Activated CD4-positive, alpha-beta T cell treated with anti-CD3 and anti-CD28 coated beads, Interleukin-2, amount 50 U/mL, for 1 hour (primary cell): Measurements from ENCODE around the gene LSM14B.

Experiments
- DNase-seq: peaks from one replicate; pipeline ENCODE4 v3.0.0-alpha.2; 2020

Gene LSM14B

GRCh38 chr20:62148908-62149314, 26.6 kb downstream of the LSM14B start:
- no peak for DNase-seq

GRCh38 chr20:62149532-62150309, 27.4 kb downstream of the LSM14B start:
- DNase-seq: no peak

- no peak for DNase-seq
Measured at GRCh38 chr20:62150310-62150575, 28.0 kb downstream of the LSM14B start.

- no peak for DNase-seq
Measured at GRCh38 chr20:62151225-62151624, 28.9 kb downstream of the LSM14B start.

GRCh38 chr20:62151835-62152364, 29.6 kb downstream of the LSM14B start:
- DNase-seq: no peak

- no peak for DNase-seq
Measured at GRCh38 chr20:62155428-62156253, 33.4 kb downstream of the LSM14B start.

- no peak for DNase-seq
Measured at GRCh38 chr20:62156254-62156556, 33.9 kb downstream of the LSM14B start.

GRCh38 chr20:62156592-62157386, 34.5 kb downstream of the LSM14B start:
- peak; percentile 74 for DNase-seq

- no peak for DNase-seq
Measured at GRCh38 chr20:62157387-62158087, 35.3 kb downstream of the LSM14B start.

- DNase-seq: no peak
Measured at GRCh38 chr20:62158088-62158400, 35.8 kb downstream of the LSM14B start.

- no peak for DNase-seq
Measured at GRCh38 chr20:62158541-62158940, 36.3 kb downstream of the LSM14B start.

GRCh38 chr20:62159052-62159451, 36.8 kb downstream of the LSM14B start:
- DNase-seq: no peak

- DNase-seq: no peak
Measured at GRCh38 chr20:62159839-62160238, 37.6 kb downstream of the LSM14B start.

GRCh38 chr20:62160253-62160652, 38.0 kb downstream of the LSM14B start:
- DNase-seq: no peak

GRCh38 chr20:62160876-62161275, 38.6 kb downstream of the LSM14B start:
- DNase-seq: no peak

- DNase-seq: no peak
Measured at GRCh38 chr20:62161347-62161746, 39.1 kb downstream of the LSM14B start.

- DNase-seq: no peak
Measured at GRCh38 chr20:62162765-62163484, 40.6 kb downstream of the LSM14B start.

GRCh38 chr20:62163485-62163865, 41.2 kb downstream of the LSM14B start:
- no peak for DNase-seq

- no peak for DNase-seq
Measured at GRCh38 chr20:62163986-62164762, 41.9 kb downstream of the LSM14B start.

- no peak for DNase-seq
Measured at GRCh38 chr20:62164879-62165761, 42.8 kb downstream of the LSM14B start.
